Ecto neural progenitor cell (in vitro differentiated cells): ENCODE measurements around the gene ZNF654.
"Not testable (repeated sequence)": the region's sequence is repeated elsewhere in the genome, so short reads cannot be mapped to it uniquely, and the experiment has no call there.

Source experiments
- DNase-seq: peaks from one replicate; pipeline ENCODE4 v3.0.0-alpha.2; 2018; ENCODE audit warnings: low spot score

The ZNF654 gene

DNA sequence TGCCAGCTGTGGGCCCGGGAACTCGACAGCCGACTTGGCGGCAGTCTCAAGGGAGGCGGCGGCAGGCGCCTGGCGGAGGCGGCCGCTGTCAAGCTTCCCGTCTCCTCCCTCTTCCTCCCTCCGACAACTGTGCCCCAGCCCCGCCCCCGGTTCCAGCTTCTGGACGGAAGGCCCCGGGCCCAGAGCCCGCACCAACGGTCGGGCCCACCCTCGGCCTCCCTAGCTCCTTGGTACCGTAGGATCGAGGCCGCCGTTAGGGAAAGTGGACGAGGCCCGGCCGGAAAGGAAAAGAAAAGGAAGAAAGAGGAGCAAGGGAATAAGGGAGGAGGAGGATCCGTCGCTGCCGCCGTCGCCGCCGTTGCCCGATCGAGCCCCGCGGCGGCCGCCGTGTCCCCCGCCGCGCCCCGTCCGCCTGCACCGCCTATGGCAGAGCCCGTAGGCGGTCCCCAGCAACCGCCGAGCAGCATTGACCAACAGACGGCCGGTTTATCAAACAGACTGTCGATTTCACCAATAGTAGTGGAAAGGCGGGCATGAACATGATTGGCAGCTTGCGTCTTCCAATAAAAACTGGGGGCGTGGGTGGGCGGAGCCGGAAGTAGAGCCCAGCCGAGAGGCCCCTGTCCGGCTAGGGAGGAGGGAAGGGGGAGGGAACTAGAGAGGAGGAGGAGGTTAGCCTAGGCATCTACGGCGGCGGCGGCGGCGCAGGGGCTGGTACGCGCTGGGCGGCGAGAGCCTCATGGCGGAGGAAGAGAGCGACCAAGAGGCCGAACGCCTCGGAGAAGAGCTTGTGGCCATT, at the start of gene ZNF654, which contains the start of gene CGGBP1:
TSS of gene ZNF654 (plus strand) at position 675 of the 799 bp plus-strand sequence. CDS start at position 740, 65 bp downstream.
TSS of gene CGGBP1 (minus strand) at position 425 of the 799 bp plus-strand sequence. CDS start 3,029 bp downstream, outside the sequence.
- DNase-seq: peak; percentile 98

DNA sequence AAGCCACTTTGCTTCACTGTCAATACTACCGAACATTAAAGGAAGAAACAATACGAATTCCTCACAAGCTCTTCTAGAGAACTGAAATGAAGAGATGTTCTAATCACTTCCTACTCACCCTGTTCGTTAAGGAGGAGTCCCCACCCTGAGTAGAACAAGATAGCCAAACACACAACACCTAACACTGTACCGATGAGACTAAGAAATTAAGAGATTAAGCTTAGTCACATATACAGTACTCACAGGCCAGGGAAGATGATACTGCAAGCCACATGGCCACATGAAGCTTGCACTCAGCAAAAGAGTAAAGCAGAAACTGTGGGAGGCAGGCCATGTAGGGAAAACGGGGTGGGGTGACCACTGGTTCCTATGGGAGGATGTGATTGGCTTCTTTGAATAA, 48.2 kb upstream of the ZNF654 start:
- no peak for DNase-seq

DNA sequence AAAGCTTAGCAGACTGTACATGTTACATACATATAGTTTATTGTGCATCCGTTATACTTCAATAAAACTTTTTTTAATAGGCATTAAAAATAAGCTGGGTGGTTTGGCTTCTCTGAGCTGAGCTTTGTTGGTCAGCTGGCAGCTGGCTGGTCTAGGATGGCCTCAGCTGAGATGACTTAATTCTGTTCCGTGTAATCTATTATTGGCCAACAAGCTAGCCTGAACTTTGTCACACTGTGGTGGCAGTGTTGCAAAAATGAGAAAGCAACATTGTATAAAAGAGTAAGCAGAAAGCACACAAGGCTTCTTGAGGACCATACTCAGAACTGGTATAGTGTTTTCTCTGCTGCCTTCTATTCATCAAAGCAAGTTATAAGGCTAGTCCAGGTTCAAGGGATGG, 45.5 kb upstream of the ZNF654 start:
- no peak for DNase-seq

DNA sequence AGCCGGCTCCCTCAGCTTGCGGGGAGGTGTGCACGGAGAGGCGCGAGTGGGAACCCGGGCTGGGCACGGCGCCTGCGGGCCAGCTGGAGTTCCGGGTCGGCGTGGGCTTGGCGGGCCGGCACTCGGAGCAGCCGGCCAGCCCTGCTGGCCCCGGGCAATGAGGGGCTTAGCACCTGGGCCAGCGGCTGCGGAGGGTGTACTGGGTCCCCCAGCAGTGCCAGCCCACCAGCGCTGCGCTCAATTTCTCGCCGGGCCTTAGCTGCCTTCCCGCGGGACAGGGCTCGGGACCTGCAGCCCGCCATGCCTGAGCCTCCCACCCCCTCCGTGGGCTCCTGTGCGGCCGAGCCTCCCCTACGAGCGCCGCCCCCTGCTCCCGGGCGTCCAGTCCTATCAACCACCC, 43.4 kb upstream of the ZNF654 start:
- DNase-seq: not testable (repeated sequence)

DNA sequence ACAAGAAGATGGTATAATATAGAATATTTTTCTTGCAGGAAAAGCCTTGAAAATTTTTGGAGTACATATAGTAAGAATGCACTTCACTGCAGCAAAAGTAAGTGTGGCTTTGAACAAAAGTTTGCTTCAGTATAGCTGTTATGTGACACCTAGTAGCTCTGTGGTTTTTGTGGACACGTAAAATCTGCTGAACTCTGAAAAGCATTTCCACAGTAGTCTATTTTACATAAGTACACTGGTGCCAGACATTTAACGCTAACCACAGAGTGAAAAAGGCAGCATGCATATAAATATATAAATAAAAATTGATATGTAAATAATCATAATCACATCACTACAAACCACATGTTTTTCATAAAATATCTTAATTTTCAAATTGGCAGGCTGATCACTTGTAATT, 40.0 kb upstream of the ZNF654 start:
- DNase-seq: no peak

DNA sequence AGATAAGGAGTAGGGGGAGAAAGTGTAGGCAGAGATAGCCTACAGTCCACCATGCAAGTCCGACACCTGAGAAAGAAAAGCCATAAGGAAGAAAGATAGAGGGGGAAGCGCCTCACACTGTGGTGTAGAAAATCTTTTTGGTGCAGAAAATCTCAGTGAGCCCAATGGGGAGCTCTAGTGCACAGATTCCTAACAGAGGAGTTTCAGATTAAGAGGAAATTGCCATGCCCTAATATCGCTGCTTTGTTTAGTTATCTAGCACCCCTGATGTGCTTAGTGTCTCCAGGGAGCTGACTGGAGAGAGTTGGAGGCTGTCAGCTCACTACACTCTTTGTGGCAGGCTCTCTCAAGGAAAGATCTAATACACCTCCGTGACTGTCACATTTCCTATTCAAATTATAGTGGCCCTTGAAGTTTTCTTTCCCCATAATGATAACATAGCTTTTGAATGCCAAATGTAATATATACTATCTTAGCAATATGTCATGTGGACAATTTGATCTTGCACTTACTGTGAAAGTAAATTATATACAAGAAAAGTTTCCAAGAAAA, 34.0 kb upstream of the ZNF654 start:
- no peak for DNase-seq

DNA sequence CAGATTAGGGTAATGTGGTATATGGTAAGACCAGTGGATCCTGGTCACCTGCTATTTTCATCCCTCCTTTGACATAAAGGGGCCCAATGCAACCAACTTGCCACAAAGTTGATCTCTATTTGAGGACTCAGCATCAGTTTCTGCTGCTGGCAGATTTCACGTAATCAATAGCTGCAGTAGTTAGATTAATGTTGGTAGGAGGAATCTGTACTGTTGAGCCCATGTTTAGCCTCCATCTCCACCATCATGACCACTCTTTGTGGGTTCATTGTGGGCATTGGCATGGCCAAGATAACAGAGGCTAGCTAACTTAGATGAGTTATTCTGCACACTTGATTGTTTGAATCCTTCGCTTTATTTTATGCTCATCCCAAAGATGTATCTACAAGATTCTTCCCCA, 30.2 kb upstream of the ZNF654 start:
- no peak for DNase-seq

DNA sequence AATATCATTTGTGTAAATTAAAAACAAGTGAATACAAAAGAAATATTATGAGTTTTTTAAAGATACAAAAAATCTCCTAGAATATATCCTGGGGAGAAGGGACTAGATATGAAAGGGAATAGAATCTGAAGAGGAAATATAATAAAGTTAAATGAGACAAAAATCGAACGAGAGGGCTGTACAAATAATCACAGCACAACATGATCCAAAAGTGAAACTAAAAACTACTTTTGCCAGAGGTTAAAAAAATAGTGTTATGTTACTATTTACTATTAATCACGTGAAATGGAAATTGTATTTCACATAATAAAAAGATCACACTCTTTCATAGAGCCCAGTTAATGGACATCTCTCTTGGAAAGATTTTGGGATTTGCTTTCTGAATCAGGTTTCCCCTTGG, 28.8 kb upstream of the ZNF654 start:
- DNase-seq: no peak

DNA sequence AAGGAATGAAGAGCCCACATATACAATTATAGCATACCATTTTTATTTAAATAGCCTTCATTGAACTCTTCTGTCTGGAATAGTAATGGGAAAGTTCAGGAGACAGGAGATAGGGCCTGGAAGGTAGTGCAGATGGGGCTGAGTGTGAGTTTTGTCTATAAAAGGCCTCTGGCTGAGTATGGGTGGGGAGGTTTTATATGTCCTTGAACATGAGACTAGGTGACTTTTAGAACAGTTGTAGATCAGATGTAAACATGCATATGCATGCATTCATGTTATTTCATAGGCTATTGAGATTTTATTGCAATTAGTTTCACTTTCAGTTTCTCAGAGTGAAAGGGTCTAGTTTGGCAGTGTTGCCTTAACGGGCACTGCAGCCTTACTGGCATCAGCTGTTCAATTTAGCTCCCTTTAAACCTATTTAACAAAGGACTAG, 27.4 kb upstream of the ZNF654 start:
- DNase-seq: no peak

DNA sequence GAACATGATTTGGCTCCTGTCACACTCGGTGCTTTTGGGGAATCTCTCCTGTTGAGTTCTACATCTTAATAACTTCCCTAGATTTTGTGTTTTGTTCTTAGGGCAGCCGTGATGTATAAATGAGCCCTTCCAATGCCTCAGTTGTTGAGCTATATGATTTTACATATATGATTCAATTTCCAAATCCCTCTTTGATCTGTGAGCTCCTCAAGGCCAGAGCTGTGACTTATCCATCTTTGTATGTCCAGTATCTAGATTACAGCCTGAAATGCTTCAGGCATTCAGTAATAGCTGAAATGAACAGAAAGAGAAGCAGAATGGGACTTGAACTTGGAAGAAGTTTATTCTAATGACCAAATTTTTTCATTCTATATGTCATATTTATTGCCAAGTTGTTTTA, 26.8 kb upstream of the ZNF654 start:
- DNase-seq: no peak

DNA sequence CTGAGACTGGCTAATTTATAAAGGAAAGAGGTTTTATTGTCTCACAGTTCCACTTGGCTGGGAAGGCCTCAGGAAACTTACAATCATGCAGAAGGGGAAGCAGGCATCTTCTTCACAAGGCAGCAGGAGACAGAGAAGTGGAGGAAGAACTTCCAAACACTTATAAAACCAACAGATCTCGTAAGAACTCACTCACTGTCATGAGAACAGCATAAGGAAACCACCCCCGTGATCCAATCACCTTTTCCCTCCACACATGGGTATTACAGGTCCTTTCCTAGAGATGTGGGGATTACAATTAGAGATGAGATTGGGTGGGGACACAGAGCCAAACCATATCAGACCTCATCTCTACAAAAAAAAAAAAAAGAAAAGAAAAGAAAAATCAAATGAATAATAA, 26.0 kb upstream of the ZNF654 start:
- no peak for DNase-seq

DNA sequence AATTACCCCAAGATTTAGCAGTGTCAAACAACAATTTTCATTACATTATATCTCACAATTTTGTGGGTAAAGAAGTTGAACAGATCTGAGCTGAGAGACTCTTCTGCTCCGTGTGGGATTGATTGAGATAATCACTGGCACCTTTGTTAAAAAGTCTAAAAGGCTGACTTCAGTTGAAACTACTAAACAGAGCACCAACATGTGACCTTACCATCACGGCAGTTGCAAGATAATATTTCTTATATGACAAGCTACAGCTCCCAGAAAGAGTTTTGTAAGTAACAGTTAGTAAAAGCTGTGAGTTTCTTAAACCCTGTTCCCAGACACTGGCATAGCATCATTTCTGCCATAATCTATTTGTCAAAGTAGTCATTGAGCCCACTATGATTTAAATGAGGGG, 25.2 kb upstream of the ZNF654 start:
- DNase-seq: no peak

DNA sequence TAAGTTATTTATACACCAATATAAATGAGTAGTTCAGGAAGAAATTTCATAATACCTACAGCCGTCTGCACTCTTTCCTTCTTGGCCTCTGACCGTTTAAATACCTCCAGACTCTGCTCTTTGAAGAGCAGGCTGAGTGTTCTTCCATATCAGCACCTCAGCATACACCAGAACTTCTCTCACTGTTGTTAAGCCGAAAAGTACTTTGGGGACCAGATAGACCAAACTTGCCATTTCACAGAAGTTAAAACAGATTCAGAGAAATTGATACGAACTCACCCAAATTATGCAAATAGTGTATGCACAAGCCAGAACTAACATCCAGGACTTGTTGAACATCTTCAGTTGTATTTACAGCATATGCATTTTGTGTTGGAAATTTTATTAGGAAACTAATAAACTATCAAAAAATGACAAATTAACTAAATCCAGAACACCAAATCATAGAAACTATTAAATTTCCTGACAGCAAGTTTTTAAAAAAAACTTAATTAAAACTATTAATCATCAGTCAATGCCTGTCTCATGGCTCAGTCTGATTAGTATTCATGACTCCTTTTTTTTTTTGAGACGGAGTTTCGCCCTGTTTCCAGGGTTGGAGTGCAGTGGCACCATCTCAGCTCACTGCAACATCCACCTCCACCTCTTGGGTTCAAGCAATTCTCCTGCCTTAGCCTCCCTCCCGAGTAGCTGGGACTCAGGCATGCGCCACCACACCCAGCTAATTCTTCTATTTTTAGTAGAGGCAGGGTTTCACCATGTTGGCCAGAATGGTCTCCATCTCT, 24.4 kb upstream of the ZNF654 start:
- no peak for DNase-seq

DNA sequence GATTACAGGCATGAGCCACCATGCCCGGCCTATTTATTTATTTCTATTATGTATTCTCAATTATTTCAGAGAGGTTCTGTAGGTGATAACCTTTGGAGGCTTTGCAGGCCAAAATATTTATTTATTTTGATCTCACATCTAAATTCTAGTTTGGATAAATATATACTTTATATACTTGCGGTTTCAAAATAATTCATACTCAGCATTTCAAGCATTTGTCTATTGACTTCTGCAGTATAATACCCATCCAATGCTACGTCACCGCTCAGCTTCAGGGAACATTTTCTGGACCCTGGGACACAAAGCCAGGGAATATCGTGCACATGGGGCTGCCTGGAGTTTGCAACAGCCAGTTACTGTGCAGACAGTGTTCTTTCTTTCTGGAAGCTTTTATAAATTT, 22.8 kb upstream of the ZNF654 start:
- no peak for DNase-seq

DNA sequence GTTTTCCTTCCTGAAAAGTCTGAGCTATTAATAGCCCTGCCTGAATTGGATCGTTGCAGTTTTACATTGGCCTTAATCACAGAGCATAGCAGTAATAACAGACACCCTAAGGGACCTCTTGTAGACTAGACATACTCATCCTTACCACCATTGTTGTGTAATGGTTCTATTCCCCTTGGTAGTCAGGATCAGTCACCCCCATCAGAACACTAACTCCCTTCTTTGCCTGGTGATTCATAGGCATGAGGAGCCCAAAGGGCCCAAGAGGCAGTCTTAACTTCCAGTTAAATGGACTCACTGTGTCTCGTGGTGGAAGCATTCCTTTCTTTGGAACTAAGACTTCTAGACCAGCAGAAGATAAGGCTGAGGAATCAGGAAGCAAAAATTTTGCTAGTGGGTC, 20.5 kb upstream of the ZNF654 start:
- no peak for DNase-seq

DNA sequence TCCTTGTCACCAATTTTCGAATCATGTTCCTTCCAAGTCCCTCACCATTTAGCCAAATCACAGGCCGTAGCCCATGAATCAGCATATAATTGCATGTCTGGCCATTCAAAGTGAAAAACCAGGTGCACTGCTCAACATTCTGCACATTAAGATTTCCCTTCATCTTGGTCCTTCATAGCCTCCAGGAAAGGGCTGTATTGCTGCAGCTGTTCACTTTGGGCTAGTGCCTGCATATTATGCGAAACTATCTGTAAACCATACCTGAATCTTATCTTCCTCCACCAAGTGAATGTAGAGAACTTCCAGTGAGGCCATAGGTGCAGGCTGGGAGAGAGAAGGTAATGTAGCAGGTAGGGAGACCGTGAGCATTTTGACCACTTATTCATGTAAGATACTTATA, 18.5 kb upstream of the ZNF654 start:
- no peak for DNase-seq

DNA sequence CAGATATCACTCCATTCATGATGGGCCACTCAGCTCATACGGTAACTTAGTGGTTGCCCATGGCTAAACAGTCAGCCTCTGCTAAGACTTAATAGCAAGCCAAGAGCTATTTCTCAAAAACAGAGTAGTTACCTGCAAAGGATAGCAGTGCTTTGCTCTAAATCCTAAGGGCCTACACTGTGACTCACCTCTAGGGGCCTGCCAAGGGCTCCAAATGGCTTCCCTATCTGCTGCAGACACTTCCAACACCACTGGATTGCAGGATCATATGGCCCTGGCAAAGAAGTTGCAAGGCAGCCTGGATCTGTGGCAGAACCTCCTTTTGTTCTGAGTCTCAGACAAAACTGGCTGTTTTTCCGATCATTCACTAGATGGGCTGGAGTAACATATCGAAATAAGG, 18.1 kb upstream of the ZNF654 start:
- DNase-seq: no peak

DNA sequence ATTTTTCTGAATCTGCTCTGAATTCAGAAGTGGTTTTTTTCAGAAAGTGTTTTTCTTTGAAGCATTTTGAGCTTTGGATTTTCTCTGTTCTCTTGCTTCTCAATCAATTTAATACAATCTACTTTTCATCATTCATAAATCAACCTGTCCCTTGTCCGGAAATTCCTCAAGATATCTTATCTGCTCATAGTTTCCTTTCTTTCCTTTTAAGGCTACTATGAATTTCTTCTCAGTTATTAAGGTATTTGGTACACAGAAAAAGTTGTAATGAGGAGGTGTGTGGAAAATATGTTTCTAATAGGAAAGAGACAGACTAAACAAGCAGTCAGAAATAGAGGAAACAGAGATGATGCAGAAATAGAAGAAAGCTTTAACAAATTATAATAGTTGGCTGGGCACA, 14.6 kb upstream of the ZNF654 start:
- DNase-seq: no peak

DNA sequence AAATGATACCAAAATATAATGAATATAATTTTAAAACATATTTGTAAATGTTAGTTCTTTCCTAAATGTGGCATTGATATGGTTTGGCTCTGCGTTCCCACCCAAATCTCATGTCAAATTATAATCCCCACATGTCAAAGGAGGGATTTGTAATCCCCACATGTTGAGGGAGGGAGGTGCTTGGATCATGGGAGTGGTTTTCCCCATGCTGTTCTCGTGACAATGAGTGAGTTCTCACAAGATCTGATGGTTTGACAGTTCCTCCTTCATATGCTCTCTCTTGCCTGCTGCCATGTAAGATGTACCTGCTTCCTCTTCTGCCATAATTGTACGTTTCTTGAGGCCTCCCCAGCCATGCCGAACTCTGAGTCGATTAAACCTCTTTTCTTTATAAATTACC, 12.3 kb upstream of the ZNF654 start:
- no peak for DNase-seq

DNA sequence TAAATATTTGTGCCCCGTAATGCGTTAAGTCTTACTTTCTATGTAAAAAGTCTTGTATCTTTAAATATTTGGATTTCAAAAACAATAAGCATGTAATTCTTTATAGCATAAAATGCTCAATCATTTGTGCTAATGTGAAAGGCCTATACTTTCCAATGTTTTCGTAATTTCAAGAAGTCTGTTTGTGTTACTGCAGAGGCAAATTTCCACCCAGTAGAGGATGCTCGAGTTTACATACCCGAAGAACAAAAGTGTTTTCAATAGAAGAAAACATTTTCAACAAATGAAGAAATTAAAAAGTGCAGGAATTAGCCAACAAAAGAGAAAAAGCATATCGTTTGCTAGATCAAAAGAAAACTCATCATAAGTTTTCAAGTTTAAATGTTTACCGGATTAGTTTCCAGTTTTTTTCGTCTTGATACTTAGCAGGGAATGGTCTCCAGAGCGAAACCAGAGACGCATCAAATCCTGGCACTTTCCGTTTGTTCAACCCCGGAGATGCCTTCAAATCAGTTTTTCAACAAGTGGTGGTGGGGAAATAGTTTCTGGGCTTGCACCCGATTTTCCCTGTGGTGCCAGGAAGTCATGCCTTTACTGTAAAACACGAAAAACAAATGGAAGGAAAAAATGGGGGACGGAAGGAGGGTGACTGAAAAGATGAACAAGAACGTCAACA, 1.3 kb upstream of the ZNF654 start:
- no peak for DNase-seq

DNA sequence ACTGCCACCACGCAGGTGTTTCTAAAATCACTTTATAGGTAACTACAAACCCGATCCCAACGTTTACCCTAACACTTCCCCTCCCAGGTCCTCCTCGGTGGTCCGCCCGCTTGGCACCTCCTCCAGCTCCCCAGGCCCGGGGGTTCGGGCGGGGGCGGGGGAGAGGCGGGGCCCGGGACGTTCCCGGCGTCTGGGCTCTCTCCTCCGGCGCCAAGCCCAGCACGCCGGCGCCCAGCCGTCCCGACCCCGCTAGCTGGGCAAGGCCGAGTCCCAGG, 812 bp upstream of the ZNF654 start:
- no peak for DNase-seq

DNA sequence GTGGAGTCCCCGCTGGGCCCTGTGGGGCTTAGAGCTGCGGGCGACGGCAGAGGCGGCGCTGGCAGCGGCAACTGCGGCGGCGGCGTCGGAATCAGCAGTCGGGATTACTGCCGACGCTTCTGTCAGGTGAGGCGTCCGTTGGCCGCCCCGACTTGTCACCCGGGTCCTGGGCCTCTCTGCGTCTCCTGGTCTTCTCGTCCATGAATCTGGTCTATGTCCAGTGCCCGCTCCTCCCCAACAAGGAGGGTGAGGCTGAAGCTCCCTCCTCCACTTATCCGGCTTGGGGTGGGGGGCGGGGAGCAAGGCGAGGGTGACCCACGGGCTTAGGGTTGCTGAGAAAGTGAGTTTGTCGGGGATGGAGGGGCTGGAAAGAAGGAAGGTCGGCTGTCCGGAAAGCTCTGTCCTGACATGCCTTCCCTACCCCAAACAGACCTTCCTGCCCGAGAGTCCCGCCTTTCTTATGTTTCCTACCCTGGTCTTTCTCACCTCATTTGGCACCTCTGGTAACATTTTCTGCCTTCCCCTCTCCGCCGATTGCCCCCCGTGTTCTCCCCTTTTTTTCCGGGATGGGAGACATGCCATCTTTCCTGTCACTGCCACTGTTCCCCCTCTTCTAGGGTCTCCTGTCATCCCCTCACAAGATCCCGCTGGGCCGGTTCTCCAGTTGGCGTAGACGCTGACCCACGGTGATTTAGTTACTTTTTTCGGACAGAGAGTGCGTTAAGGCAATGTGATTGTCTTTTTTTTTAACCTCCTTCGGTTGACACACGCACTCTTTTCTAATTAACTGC, 520 bp downstream of the ZNF654 start:
- DNase-seq: no peak
